Astrocyte of the cerebellum (primary cell): ENCODE data around the gene CD1B.
"Not testable (repeated sequence)": the region's sequence is repeated elsewhere in the genome, so short reads cannot be mapped to it uniquely, and the experiment has no call there.

Source experiments
- DNase-seq: peaks from one replicate; pipeline ENCODE4 v3.0.0-alpha.2; 2011; ENCODE audit warnings: low read depth
- H3K4me3 ChIP-seq: 2 replicates; pipeline ENCODE4 v1.5.1; 2011; ENCODE audit warnings: mild to moderate bottlenecking, low read depth, low read length, moderate library complexity
- CTCF ChIP-seq: IDR thresholded peaks from 2 replicates; pipeline ENCODE4 v1.5.1; 2012; ENCODE audit warnings: low read length, low read depth, moderate library complexity, mild to moderate bottlenecking; ENCODE audit errors: missing control alignments
- in situ Hi-C: cut with HindIII; loops from 2 replicates; pipeline ENCODE4 v1.10.0; 2017; ENCODE audit warnings: low sequenced_read_pairs

Gene CD1B

GRCh38 chr1:158290321-158290844 is 40.9 kb downstream of the CD1B start:
- no peak overlapping the region for H3K4me3 ChIP-seq
- no peak for TF ChIP-seq CTCF
- DNase-seq = no peak
- in situ Hi-C loops = no loop called here

DNA sequence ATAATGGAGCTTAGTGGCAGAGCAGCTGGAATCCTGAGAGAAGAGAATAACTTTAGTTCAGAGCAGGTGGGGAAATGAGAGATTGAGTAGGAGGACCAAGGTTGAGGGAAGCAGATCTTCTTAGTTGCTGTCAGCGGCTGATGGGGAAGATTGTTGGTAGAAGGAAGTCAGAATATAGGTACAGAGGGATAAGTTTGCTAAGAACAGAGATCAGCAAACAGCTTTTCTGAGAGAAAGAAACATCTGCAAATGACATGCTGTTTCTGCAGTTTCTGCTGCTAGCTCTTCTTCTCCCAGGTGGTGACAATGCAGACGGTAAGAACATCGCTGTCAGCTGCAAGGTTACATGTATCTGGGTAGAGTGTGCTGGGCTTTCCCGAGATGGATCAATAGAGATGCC is 41.5 kb downstream of the CD1B start, which contains the start of gene CD1C:
TSS of gene CD1C (plus strand) at position 113 of the 400 bp plus-strand sequence. CDS start at position 255, 142 bp downstream.
- in situ Hi-C loops = no loop called here
- H3K4me3 ChIP-seq = no peak within 1 kb of the TSS
- TF ChIP-seq CTCF = no peak
- no peak for DNase-seq

GRCh38 chr1:158286941-158287346 is 44.4 kb downstream of the CD1B start:
- TF ChIP-seq CTCF = no peak
- in situ Hi-C loops = no loop called here
- H3K4me3 ChIP-seq = no peak overlapping the region
- DNase-seq = no peak

GRCh38 chr1:158286487-158286886 is 44.8 kb downstream of the CD1B start:
- TF ChIP-seq CTCF = no peak
- in situ Hi-C loops = no loop called here
- no peak overlapping the region for H3K4me3 ChIP-seq
- DNase-seq = no peak

DNA sequence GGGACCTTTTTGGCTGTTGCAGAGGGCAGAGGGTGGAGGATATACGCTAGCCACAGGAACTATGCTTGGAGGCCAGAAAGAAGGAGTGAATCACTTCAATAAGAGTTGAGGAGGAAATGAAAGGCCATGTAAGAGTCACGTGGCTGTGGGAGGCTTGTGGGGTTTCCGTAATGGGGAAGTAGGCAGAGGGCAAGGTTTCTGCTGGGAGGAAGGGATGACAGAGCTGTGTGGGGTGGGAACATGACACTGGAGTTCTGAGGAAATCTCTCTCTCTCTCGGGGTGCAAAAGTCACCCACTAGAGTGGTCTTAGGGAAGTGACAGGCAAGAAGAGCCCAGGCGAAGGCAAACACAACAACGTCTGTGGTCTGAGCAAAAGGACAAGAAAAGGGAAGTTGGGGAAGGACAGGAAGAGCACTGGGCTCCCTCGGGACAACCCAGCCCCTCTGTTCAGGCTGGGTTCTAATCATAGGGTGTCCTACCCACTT is 45.5 kb downstream of the CD1B start:
- TF ChIP-seq CTCF = no peak
- no peak overlapping the region for H3K4me3 ChIP-seq
- no peak for DNase-seq
- in situ Hi-C loops = no loop called here

- in situ Hi-C loops = no loop called here
- DNase-seq = no peak
- TF ChIP-seq CTCF = no peak
- no peak overlapping the region for H3K4me3 ChIP-seq
These were observed 47.4 kb downstream of the CD1B start for GRCh38 chr1:158283965-158284364.

DNA sequence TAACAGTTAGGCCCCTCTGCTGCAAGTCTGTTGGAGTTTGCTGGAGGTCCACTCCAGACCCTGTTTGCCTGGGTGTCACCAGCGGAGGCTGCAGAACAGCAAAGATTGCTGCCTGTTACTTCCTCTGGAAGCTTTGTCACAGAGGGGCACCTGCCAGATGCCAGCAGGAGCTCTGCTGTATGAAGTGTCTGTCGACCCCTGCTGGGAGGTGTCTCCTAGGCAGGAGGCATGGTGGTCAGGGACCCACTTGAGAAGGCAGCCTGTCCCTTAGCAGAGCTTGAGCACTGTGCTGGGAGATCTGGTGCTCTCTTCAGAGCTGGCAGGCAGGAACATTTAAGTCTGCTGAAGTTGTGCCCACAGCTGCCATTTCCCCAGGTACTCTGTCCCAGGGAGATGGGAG is 48.9 kb downstream of the CD1B start:
- in situ Hi-C loops, H3K4me3 ChIP-seq, DNase-seq: not testable (repeated sequence)
